RPMI8226 (cell line): Measurements from ENCODE around the gene STRBP.

Source experiments
- DNase-seq: peaks from one replicate; pipeline ENCODE4 v3.0.0-alpha.2; 2015

Gene STRBP

GRCh38 chr9:123091459-123091858, 176.9 kb downstream of the STRBP start:
- no peak for DNase-seq

- no peak for DNase-seq
Observed at GRCh38 chr9:123090956-123091355, 177.4 kb downstream of the STRBP start.

DNA sequence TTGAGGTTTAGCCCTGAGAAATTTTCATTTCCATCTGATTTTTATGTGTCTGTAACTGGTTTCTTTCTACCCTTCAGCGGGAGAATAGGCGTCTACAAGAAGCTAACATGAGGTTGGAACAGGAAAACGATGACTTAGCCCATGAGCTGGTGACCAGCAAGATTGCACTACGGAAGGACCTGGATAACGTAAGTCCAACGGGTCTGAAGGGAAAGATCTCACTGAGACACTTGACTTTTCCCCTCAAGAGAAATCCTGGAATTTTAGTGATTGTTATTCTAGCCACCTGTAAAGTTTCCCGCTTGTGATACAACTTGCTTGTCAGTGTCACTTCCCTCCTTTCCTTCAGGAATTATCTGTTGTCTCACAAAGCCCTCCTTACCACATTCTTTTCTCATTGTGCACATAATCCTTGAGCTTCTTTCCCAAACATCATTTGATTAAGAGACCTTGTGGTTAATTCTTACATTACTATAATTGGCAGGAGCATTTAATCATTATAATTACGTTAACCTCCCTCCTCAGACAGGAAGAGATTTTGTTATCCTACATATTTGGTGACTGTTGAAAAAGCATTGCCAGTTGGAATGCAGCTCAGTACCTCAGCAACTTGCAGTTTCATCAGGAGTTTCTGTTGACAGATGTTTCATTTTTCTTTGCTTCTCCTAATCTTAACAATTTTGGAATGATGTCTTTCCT, 178.0 kb downstream of the STRBP start:
- no peak for DNase-seq

DNA sequence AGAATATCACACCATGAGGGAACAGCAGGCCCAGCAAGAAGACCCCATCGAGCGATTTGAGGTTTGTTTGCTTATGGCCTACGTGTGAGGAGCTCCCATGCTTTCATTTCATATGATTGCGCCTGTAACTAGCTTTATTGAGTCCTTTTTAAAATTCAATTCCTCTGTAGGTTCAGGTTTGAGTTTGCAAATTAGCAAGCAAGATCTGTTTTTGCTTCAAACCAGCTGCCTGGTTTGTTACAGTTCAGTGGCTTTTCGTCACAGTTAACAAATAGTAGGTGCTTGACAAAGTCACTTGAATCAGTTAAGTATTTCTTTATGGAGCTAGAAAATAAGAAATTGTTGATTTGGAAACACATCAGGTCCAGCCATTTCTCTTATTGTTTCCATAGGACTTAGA, 178.6 kb downstream of the STRBP start:
- no peak for DNase-seq

DNA sequence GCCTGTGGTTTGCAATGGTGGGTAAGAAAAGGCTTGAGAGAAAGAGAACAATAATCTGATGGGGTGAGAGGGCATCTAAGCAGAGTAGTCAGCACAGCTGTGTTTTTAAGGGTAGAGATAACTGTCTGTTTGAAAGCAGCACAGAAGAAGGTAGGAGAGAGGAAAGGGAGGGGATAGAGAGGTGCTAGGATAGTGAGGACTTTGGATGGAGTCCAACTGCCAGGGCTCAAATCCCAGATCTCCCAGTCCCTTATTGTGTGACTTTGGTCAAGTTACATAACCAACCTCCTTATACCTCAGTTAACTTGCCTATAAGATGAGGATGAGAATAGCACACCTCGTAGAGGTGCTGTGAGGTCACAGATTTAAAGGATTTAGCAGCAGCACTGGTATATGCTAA, 179.3 kb downstream of the STRBP start:
- DNase-seq = no peak

DNA sequence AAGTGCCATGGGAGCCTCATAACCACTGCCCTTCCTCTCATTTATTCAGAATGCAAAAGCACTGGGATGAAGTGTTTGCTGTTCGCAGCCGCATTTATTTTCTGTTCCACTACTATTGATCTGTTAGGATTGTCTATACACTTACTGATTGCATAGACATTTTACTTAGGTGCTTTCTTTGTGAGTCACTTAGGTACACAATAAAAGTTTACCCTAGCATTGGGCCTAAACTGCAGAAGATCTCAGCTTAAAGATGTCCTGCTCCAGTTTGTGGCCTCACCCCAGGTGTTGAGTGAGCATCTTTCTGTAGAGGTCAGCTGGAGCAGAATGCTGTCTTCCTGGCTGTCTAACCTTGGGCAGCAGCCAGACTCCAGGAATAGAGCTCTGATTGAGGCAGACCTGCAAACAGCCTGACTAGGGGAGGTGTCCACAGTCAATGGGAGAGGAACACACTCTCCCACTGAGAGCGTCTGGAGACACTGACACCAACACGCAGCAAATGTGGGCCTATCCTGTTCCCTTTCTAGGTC, 181.0 kb downstream of the STRBP start:
- DNase-seq = peak; percentile 87

DNA sequence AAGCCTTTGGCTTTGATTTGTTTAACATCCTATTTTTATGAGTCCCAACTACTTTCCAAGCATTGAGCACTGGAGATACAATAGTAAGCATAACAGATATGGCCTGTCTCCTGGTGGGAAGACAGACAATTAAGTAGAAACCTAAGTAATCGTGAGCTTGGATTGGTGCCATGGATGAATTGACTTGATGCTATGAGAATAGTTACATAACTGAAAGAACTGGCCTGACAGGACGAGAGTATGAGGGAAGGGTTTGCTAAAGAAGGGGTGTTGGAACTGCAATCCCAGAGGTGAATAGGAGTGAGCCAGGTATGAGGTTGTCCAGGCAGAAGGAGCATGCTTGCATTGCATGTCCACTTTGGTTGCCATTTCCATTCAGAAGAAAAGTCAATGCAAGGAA, 182.5 kb downstream of the STRBP start:
- no peak for DNase-seq

DNA sequence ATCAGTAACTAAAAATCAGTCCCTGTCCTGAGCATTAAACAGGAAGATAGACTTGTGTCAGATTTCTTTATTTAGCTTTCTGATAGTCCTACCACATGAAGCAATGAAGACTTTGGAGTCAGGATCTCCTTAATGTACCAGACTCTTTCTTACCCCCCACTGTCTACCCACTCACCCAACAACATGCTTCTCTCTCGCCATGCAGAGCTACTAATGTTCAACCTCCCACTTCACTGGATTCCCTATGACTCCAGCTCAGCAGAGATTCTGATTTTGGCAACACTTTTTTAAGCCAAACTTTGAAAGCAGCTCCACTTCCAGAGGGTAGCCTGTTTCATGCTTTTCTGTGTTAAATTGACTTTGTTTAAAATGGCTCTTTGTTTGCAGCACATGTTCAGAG, 184.1 kb downstream of the STRBP start:
- no peak for DNase-seq

GRCh38 chr9:123083680-123084079, 184.7 kb downstream of the STRBP start:
- no peak for DNase-seq

DNA sequence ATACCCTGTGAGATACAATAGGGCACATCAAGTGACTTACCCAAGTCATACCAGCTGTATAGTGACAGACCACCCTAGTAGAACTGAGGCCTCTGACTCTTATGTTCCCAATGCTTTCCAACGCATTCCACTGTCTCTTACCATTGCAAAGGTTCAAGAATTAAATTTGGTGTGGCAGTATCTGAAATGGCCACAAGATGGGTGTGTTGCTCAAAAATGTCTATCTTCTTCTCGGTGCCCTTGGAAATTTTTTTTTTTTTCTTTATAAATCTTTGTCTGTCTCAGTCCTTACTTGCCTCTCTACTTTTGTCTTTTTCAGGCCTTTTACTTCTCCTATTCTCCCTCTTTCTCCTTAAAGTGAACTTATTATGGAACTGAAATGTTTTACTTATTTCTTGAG, 186.6 kb downstream of the STRBP start:
- peak; percentile 63 for DNase-seq

DNA sequence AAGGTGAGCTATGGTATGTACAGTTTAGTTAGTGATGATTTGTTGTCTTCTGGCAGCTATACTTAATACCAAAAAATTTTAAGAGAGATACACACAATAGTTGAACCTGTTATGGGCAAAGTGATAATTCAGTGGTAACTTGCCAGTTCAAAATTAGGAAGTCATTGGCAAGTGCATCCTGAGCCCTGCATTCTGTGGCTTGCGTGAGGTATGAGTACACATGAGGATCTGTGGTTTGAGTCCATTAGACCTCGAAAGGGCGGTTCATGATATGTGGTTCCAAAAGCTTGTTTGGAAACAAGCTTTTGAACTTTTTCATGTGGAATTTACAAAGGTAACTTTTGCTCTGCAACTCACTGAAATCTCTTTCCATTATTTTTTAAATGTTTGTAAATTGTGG, 187.9 kb downstream of the STRBP start:
- no peak for DNase-seq

GRCh38 chr9:123074628-123075027, 193.8 kb downstream of the STRBP start:
- no peak for DNase-seq

DNA sequence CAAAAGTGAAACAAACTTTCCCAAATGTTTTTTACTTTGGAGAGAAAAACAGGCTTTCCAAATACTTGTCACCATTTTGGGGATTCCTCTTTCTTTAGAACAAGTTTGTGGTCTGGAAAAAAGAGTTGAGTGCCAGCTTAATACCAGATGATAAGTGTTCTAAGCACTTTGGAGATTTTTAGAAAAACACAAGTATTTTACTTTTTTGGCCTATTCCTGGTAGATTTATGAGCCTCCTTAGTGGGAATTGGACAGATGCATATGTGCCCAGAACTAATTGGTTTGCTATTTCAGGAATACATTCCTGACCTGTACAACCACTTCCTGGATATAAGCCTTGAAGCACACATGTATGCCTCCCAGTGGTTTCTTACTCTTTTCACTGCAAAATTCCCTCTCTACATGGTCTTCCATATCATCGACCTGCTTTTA, 194.4 kb downstream of the STRBP start:
- no peak for DNase-seq

- no peak for DNase-seq
Observed at GRCh38 chr9:123073441-123073840, 194.9 kb downstream of the STRBP start.

- DNase-seq = no peak
Observed at GRCh38 chr9:123072407-123072995, 195.9 kb downstream of the STRBP start.
